ENCODE measurements around the gene NECAP2.

The NECAP2 gene
- total RNA-seq: 107 to 170 reads per million in 2 experiments

- peak; percentile 85 for DNase-seq (ENCODE audit: low read depth)
Measured at GRCh38 chr1:16440470-16441281, at the start of gene NECAP2. NECAP2 (plus strand) TSS chr1:16440724; CDS start chr1:16440762, 38 bp downstream.

GRCh38 chr1:16391411-16391810 lies 49.1 kb upstream of the NECAP2 start:
- no peak for DNase-seq (ENCODE audit: low read depth)

GRCh38 chr1:16392740-16393569 lies 47.6 kb upstream of the NECAP2 start:
- DNase-seq (ENCODE audit: low read depth): no peak

- no peak for DNase-seq (ENCODE audit: low read depth)
Measured at GRCh38 chr1:16393570-16394521, 46.7 kb upstream of the NECAP2 start.

- no peak for DNase-seq (ENCODE audit: low read depth)
Measured at GRCh38 chr1:16394977-16395376, 45.5 kb upstream of the NECAP2 start.

- no peak for DNase-seq (ENCODE audit: low read depth)
Measured at GRCh38 chr1:16396591-16396990, 43.9 kb upstream of the NECAP2 start.

GRCh38 chr1:16397120-16397519 lies 43.4 kb upstream of the NECAP2 start:
- no peak for DNase-seq (ENCODE audit: low read depth)

- no peak for DNase-seq (ENCODE audit: low read depth)
Measured at GRCh38 chr1:16398371-16398953, 42.1 kb upstream of the NECAP2 start.

GRCh38 chr1:16402742-16403141 lies 37.8 kb upstream of the NECAP2 start:
- no peak for DNase-seq (ENCODE audit: low read depth)

GRCh38 chr1:16405441-16405840 lies 35.1 kb upstream of the NECAP2 start:
- DNase-seq (ENCODE audit: low read depth): no peak

- DNase-seq (ENCODE audit: low read depth): no peak
Measured at GRCh38 chr1:16406868-16407267, 33.7 kb upstream of the NECAP2 start.

GRCh38 chr1:16409536-16410152 lies 30.9 kb upstream of the NECAP2 start:
- no peak for DNase-seq (ENCODE audit: low read depth)

GRCh38 chr1:16410803-16411202 lies 29.7 kb upstream of the NECAP2 start:
- DNase-seq (ENCODE audit: low read depth): no peak

GRCh38 chr1:16413191-16413590 lies 27.3 kb upstream of the NECAP2 start:
- DNase-seq (ENCODE audit: low read depth): no peak

- no peak for DNase-seq (ENCODE audit: low read depth)
Measured at GRCh38 chr1:16418823-16419425, 21.6 kb upstream of the NECAP2 start.

GRCh38 chr1:16420424-16421118 lies 20.0 kb upstream of the NECAP2 start:
- no peak for DNase-seq (ENCODE audit: low read depth)

GRCh38 chr1:16421201-16421600 lies 19.3 kb upstream of the NECAP2 start:
- DNase-seq (ENCODE audit: low read depth): no peak

GRCh38 chr1:16422041-16422440 lies 18.5 kb upstream of the NECAP2 start:
- no peak for DNase-seq (ENCODE audit: low read depth)

GRCh38 chr1:16425125-16426025 lies 15.1 kb upstream of the NECAP2 start:
- DNase-seq (ENCODE audit: low read depth): no peak
